Dedifferentiated amniotic fluid mesenchymal stem cell (primary cell): ENCODE data around the gene CCDC159.
"Not testable (repeated sequence)": the region's sequence is repeated elsewhere in the genome, so short reads cannot be mapped to it uniquely, and the experiment has no call there.

ENCODE experiments used
- DNase-seq: peaks from one replicate; pipeline ENCODE4 v3.0.0-alpha.2; 2016; ENCODE audit errors: extremely low spot score

The CCDC159 gene

GRCh38 chr19:11346104-11346940 lies at the start of gene CCDC159, which contains the start of gene TMEM205:
TSS of gene CCDC159 (plus strand) at chr19:11346519. CDS start at chr19:11346607, 88 bp downstream.
TSS of gene TMEM205 (minus strand) at chr19:11346268. CDS start at chr19:11345619, 649 bp downstream.
- DNase-seq = peak; percentile 99

- no peak for DNase-seq
These were observed 46.1 kb upstream of the CCDC159 start for GRCh38 chr19:11299946-11300810.

- no peak for DNase-seq
These were observed 45.6 kb upstream of the CCDC159 start for GRCh38 chr19:11300811-11301120.

GRCh38 chr19:11304936-11305335 lies 41.4 kb upstream of the CCDC159 start:
- no peak for DNase-seq

- DNase-seq = no peak
These were observed 40.0 kb upstream of the CCDC159 start for GRCh38 chr19:11306337-11306736.

- not testable (repeated sequence) for DNase-seq
These were observed 25.9 kb upstream of the CCDC159 start for GRCh38 chr19:11320278-11320995.

GRCh38 chr19:11321191-11322126 lies 24.9 kb upstream of the CCDC159 start:
- DNase-seq = no peak

- DNase-seq = no peak
These were observed 23.9 kb upstream of the CCDC159 start for GRCh38 chr19:11322269-11323024.

- DNase-seq = no peak
These were observed 22.7 kb upstream of the CCDC159 start for GRCh38 chr19:11323601-11324078.

GRCh38 chr19:11324079-11324661 lies 22.1 kb upstream of the CCDC159 start:
- peak; percentile 91 for DNase-seq

GRCh38 chr19:11324748-11325389 lies 21.4 kb upstream of the CCDC159 start:
- DNase-seq = no peak

- DNase-seq = no peak
These were observed 20.8 kb upstream of the CCDC159 start for GRCh38 chr19:11325544-11325943.

GRCh38 chr19:11330127-11330526 lies 16.2 kb upstream of the CCDC159 start:
- no peak for DNase-seq

GRCh38 chr19:11331502-11331901 lies 14.8 kb upstream of the CCDC159 start:
- no peak for DNase-seq

- no peak for DNase-seq
These were observed 13.5 kb upstream of the CCDC159 start for GRCh38 chr19:11332822-11333221.

GRCh38 chr19:11333838-11334237 lies 12.5 kb upstream of the CCDC159 start:
- DNase-seq = not testable (repeated sequence)

GRCh38 chr19:11335449-11336146 lies 10.7 kb upstream of the CCDC159 start:
- no peak for DNase-seq

- DNase-seq = no peak
These were observed 9.2 kb upstream of the CCDC159 start for GRCh38 chr19:11337080-11337479.

- no peak for DNase-seq
These were observed 8.2 kb upstream of the CCDC159 start for GRCh38 chr19:11338121-11338520.
